ENCODE results near the gene PTGDR. TPM values are rescaled to one million over a fixed set of nuclear protein-coding genes. Genes with fewer than 3 reads are reported as not detected.

The PTGDR gene
- total RNA-seq, 5 donors from 2014 or later (not counting 1 experiment from before 2014, with no cell fraction given), result 1.8 to 8.9 (median 5.2) TPM

DNA sequence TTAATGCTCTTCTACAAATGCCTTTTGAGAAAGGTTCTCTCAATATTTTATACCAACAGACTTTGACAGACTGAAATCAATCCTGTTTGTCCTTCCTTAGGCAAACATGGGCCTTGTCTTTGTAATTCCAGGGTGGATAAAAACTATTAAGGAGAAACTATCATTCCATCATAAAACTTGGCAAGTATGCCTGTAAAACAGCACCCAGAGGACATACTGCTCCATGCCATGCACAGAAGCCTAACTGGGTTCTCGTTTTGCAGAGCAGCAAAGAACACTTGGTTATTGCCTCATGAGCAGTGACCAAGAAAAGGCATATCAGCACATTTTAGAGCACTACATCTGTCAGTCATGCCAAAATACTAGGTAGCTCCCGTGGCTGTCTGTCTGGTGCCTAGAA, 33.8 kb upstream of the PTGDR start:
- 75% methylated on average over 1 of the region's 2 CpGs for WGBS (ENCODE audit: insufficient coverage)
- Mint-ChIP-seq H3K9me3 (peaks cover 0 to 3% (median 0%) of the 10 kb centered on the region in 3 donors), H3K27me3 (peaks cover 3 to 5% of the 10 kb centered on the region in 2 donors), H3K4me3 (no peak overlapping the region), H3K27ac (no peak overlapping the region), H3K36me3 (no peaks in the 10 kb centered on the region), H3K4me1 (peaks cover 0 to 30% (median 11%) of the 10 kb centered on the region in 3 donors)
- DNase-seq, result no peak
- H3K36me3 ChIP-seq (ENCODE audit: control insufficient read depth in 2 of 2, extremely low read depth in 1 of 2, insufficient read depth in 1 of 2, low read length in 1 of 2), result no peaks in the 10 kb centered on the region
- H3K4me1 ChIP-seq (ENCODE audit: control insufficient read depth in 1 of 2, extremely low read depth in 1 of 2, insufficient read depth in 2 of 2, low read length in 2 of 2), result no peaks in the 10 kb centered on the region
- no peak overlapping the region for H3K27ac ChIP-seq (ENCODE audit: low read length)
- H3K4me3 ChIP-seq (ENCODE audit: control insufficient read depth in 1 of 2, extremely low read depth in 1 of 2, low read length in 1 of 2), result no peak overlapping the region
- CTCF ChIA-PET, result no interaction called here
- POLR2A ChIA-PET, result interaction anchor here in 1 of 2 donors (0.6 kb wide), 1 partner anchor 10 kb away, joined by 6 read pairs; no protein-coding TSS in a partner anchor
- ATAC-seq (replicated peaks in 1 of 4), result no peak
- H3K27me3 ChIP-seq (replicated peaks in 1 of 2; ENCODE audit: control insufficient read depth in 2 of 2, extremely low read depth in 1 of 2, insufficient read depth in 2 of 2, low read length in 1 of 2), result no peaks in the 10 kb centered on the region
- no peaks in the 10 kb centered on the region for H3K9me3 ChIP-seq

DNA sequence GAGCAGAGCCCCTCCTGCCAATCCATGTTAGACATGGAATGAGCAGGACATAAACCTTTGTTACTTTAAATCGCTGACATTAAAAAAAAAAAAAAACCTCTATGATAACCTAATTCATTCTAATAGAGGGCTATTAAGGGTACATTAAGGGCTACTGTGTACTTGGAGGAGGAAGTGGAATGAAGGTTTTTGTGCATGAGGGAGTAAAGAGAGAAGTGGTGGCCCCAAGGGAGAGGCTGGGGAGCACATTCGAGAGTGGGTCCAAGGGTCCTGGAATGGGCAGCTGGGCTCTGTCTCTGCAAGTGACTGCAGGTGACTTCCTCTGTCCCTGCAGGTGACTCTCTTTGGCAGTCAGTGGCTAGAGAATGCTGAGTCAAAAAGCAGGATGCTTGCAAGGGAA, 32.1 kb upstream of the PTGDR start:
- POLR2A ChIA-PET, result no interaction called here
- ATAC-seq (replicated peaks in 1 of 4) (no peak), DNase-seq (no peak)
- no peaks in the 10 kb centered on the region for H3K36me3 ChIP-seq (ENCODE audit: control insufficient read depth in 2 of 2, extremely low read depth in 1 of 2, insufficient read depth in 1 of 2, low read length in 1 of 2)
- Mint-ChIP-seq H3K36me3 (no peaks in the 10 kb centered on the region), H3K4me3 (no peak overlapping the region), H3K27ac (no peak overlapping the region), H3K9me3 (no peaks in the 10 kb centered on the region), H3K4me1 (peaks cover 10 to 31% (median 12%) of the 10 kb centered on the region in 3 donors), H3K27me3 (peaks cover 3 to 5% of the 10 kb centered on the region in 2 donors)
- H3K4me1 ChIP-seq (ENCODE audit: control insufficient read depth in 1 of 2, extremely low read depth in 1 of 2, insufficient read depth in 2 of 2, low read length in 2 of 2), result peaks cover 2 to 5% of the 10 kb centered on the region in 2 experiments
- no peak overlapping the region for H3K27ac ChIP-seq (ENCODE audit: low read length)
- no peaks in the 10 kb centered on the region for H3K9me3 ChIP-seq
- CTCF ChIA-PET, result no interaction called here
- no peak overlapping the region for H3K4me3 ChIP-seq (ENCODE audit: control insufficient read depth in 1 of 2, extremely low read depth in 1 of 2, low read length in 1 of 2)
- 80% methylated on average over 1 of the region's 2 CpGs for WGBS (ENCODE audit: insufficient coverage)
- H3K27me3 ChIP-seq (replicated peaks in 1 of 2; ENCODE audit: control insufficient read depth in 2 of 2, extremely low read depth in 1 of 2, insufficient read depth in 2 of 2, low read length in 1 of 2), result no peaks in the 10 kb centered on the region

DNA sequence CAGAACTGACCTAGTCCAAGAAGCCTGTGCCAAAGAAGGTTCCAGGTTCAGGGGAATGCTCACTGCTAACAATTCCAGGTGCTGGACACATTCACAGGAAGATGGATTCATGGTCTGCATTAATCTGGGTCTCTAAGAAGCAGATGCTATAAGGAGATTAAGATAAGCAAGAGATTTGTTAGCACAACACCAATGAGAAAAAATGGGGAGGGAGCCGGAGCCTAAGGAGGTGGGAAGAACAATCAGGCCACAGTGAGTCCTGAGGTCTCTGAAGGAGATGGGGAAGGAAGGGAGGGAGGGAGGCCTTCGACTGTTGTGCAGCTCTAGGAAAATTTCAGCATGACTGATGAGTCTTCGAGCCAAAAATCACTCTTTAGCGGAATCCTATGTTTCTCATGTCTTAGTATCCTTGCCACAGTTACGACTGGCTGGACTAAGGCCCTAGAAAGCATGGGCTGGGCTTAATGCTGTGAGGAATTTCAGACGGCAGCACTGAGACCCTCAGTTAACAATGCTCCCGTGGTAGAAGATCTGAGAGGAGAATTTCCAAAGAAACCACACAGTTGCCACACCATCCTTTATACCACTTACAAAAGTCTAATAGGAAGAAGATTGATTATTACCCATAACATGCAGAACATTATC, 31.5 kb upstream of the PTGDR start:
- Histone ChIP-seq H3K9me3 (no peaks in the 10 kb centered on the region), H3K4me1 (ENCODE audit: control insufficient read depth in 1 of 2, extremely low read depth in 1 of 2, insufficient read depth in 2 of 2, low read length in 2 of 2) (peaks cover 2 to 5% of the 10 kb centered on the region in 2 experiments), H3K4me3 (ENCODE audit: control insufficient read depth in 1 of 2, extremely low read depth in 1 of 2, low read length in 1 of 2) (no peak overlapping the region), H3K36me3 (ENCODE audit: control insufficient read depth in 2 of 2, extremely low read depth in 1 of 2, insufficient read depth in 1 of 2, low read length in 1 of 2) (no peaks in the 10 kb centered on the region), H3K27me3 (replicated peaks in 1 of 2; ENCODE audit: control insufficient read depth in 2 of 2, extremely low read depth in 1 of 2, insufficient read depth in 2 of 2, low read length in 1 of 2) (no peaks in the 10 kb centered on the region), H3K27ac (ENCODE audit: low read length) (no peak overlapping the region)
- Mint-ChIP-seq H3K4me3 (no peak overlapping the region), H3K27me3 (peaks cover 3 to 5% of the 10 kb centered on the region in 2 donors), H3K9me3 (no peaks in the 10 kb centered on the region), H3K36me3 (no peaks in the 10 kb centered on the region), H3K27ac (no peak overlapping the region), H3K4me1 (peaks cover 15 to 32% (median 18%) of the 10 kb centered on the region in 3 donors)
- ATAC-seq (replicated peaks in 1 of 4) (no peak), DNase-seq (no peak)
- ChIA-PET POLR2A (no interaction called here), CTCF (no interaction called here)
- 60% methylated on average over 2 of the region's 7 CpGs for WGBS (ENCODE audit: insufficient coverage)

DNA sequence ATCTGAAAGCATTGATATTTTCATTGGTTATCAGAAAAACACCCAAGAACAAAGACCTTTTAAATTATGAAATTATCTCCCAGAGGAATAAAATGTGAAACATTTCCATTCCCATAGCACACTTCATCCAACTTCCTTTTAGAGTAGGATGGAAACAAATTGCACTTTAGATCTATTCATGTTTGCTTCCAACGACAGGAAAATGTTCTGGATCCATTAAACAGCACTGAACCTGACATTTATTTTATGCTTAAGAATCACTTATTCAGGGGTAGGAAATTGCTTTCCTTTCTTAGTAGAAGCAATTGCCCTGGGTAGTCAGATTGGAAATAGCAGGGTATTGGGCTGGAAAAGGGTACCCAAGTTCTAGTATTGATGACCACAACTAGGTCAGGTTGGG, 28.8 kb upstream of the PTGDR start:
- Mint-ChIP-seq H3K4me3 (no peak overlapping the region), H3K4me1 (peaks cover 18 to 35% (median 19%) of the 10 kb centered on the region in 3 donors), H3K9me3 (no peaks in the 10 kb centered on the region), H3K36me3 (no peaks in the 10 kb centered on the region), H3K27ac (no peak overlapping the region), H3K27me3 (peaks cover under 1 to 5% of the 10 kb centered on the region in 2 donors)
- ChIA-PET CTCF (interaction anchor here in 1 of 2 donors (0.7 kb wide), 1 partner anchor 229 kb away, joined by 4 read pairs; no protein-coding TSS in a partner anchor), POLR2A (no interaction called here)
- DNase-seq (no peak), ATAC-seq (replicated peaks in 1 of 4) (no peak)
- WGBS (ENCODE audit: insufficient coverage), result no CpG with 5 or more reads among the region's 1 CpG
- no peak overlapping the region for H3K4me3 ChIP-seq (ENCODE audit: control insufficient read depth in 1 of 2, extremely low read depth in 1 of 2, low read length in 1 of 2)
- no peaks in the 10 kb centered on the region for H3K36me3 ChIP-seq (ENCODE audit: control insufficient read depth in 2 of 2, extremely low read depth in 1 of 2, insufficient read depth in 1 of 2, low read length in 1 of 2)
- H3K9me3 ChIP-seq, result no peaks in the 10 kb centered on the region
- H3K4me1 ChIP-seq (ENCODE audit: control insufficient read depth in 1 of 2, extremely low read depth in 1 of 2, insufficient read depth in 2 of 2, low read length in 2 of 2), result peaks cover 2 to 5% of the 10 kb centered on the region in 2 experiments
- no peak overlapping the region for H3K27ac ChIP-seq (ENCODE audit: low read length)
- H3K27me3 ChIP-seq (replicated peaks in 1 of 2; ENCODE audit: control insufficient read depth in 2 of 2, extremely low read depth in 1 of 2, insufficient read depth in 2 of 2, low read length in 1 of 2), result no peaks in the 10 kb centered on the region

DNA sequence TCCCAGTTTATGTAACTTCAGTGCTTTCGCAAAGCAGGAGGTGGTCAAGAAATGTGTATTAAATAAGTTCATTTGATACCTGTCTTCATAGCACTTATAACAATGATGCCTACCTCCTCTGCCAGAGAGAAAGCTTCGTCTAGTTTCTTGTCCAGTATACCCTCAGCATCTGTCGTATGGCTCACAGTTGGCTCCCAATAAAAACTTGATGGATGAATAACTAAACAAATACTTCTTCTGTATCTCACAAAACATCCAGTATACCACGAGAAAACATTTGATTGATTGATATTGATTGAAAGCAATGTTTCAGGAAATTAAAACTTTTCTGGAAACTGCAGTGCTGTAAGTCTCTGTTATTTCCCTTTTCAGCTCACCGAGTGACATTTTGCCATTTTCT, 26.9 kb upstream of the PTGDR start:
- ATAC-seq (replicated peaks in 1 of 4), result no peak
- ChIA-PET CTCF (interaction anchor here in 1 of 2 donors (0.7 kb wide), 1 partner anchor 20 kb away, joined by 3 read pairs; no protein-coding TSS in a partner anchor), POLR2A (no interaction called here)
- Mint-ChIP-seq H3K27ac (no peak overlapping the region), H3K9me3 (no peaks in the 10 kb centered on the region), H3K36me3 (no peaks in the 10 kb centered on the region), H3K4me1 (peaks cover 18 to 31% (median 19%) of the 10 kb centered on the region in 3 donors), H3K4me3 (no peak overlapping the region), H3K27me3 (peaks cover 0 to 2% of the 10 kb centered on the region in 2 donors)
- no peak for DNase-seq
- 50% methylated on average over 1 of the region's 5 CpGs for WGBS (ENCODE audit: insufficient coverage)
- no peak overlapping the region for H3K4me3 ChIP-seq (ENCODE audit: control insufficient read depth in 1 of 2, extremely low read depth in 1 of 2, low read length in 1 of 2)
- peaks cover 2 to 5% of the 10 kb centered on the region in 2 experiments for H3K4me1 ChIP-seq (ENCODE audit: control insufficient read depth in 1 of 2, extremely low read depth in 1 of 2, insufficient read depth in 2 of 2, low read length in 2 of 2)
- no peaks in the 10 kb centered on the region for H3K36me3 ChIP-seq (ENCODE audit: control insufficient read depth in 2 of 2, extremely low read depth in 1 of 2, insufficient read depth in 1 of 2, low read length in 1 of 2)
- no peak overlapping the region for H3K27ac ChIP-seq (ENCODE audit: low read length)
- H3K9me3 ChIP-seq, result no peaks in the 10 kb centered on the region
- H3K27me3 ChIP-seq (replicated peaks in 1 of 2; ENCODE audit: control insufficient read depth in 2 of 2, extremely low read depth in 1 of 2, insufficient read depth in 2 of 2, low read length in 1 of 2), result no peaks in the 10 kb centered on the region

DNA sequence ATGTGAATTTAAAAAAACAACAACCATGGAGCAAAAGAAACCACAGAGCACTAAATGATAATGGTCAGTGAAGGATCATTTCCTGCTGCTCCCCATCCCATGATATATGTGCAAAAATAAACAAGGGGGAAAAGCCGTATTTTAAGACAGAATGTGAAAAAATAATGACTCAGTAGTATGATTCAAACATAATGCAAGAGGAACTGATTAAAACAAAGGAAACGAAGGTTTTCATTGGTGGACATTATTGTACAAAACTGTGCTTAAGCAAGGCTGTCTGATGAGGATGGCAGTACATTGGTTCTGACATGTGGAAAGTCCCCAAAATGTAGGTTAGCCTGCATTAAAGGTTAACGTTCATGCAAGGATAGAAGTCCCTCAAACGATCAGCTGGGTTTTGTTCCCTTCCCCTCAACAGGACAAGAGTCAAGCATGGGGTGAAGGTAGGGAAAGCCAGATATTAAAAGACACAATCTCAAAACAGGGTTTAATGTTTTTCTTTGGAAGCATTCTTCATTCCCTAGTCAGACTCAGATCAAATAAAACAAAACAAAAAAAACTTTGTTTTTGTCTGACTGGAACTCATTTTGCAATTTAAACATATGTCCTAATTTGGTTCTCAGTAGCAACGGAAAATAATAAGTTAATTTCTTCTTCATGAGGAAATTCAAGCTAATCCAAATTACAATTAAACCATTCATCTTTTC, 26.3 kb upstream of the PTGDR start:
- Histone ChIP-seq H3K4me1 (ENCODE audit: control insufficient read depth in 1 of 2, extremely low read depth in 1 of 2, insufficient read depth in 2 of 2, low read length in 2 of 2) (peaks cover 2 to 5% of the 10 kb centered on the region in 2 experiments), H3K27me3 (replicated peaks in 1 of 2; ENCODE audit: control insufficient read depth in 2 of 2, extremely low read depth in 1 of 2, insufficient read depth in 2 of 2, low read length in 1 of 2) (no peaks in the 10 kb centered on the region), H3K9me3 (no peaks in the 10 kb centered on the region), H3K4me3 (ENCODE audit: control insufficient read depth in 1 of 2, extremely low read depth in 1 of 2, low read length in 1 of 2) (no peak overlapping the region), H3K36me3 (ENCODE audit: control insufficient read depth in 2 of 2, extremely low read depth in 1 of 2, insufficient read depth in 1 of 2, low read length in 1 of 2) (no peaks in the 10 kb centered on the region), H3K27ac (ENCODE audit: low read length) (no peak overlapping the region)
- Mint-ChIP-seq H3K9me3 (no peaks in the 10 kb centered on the region), H3K36me3 (no peaks in the 10 kb centered on the region), H3K27ac (no peak overlapping the region), H3K27me3 (peaks cover 0 to 2% of the 10 kb centered on the region in 2 donors), H3K4me3 (no peak overlapping the region), H3K4me1 (peaks cover 18 to 32% (median 19%) of the 10 kb centered on the region in 3 donors)
- ChIA-PET CTCF (no interaction called here), POLR2A (no interaction called here)
- no CpG with 5 or more reads among the region's 5 CpGs for WGBS (ENCODE audit: insufficient coverage)
- ATAC-seq (replicated peaks in 1 of 4), result no peak
- no peak for DNase-seq

Data from T-cell (primary cell).